GM19452 (cell line): ENCODE data around the gene ITGA7.

Source experiments
- ATAC-seq: cut with Tn5 transposase; IDR thresholded peaks from one replicate; pipeline ENCODE4 v1.9.1; 2021; ENCODE audit not compliant: unreplicated experiment

ITGA7 gene

DNA sequence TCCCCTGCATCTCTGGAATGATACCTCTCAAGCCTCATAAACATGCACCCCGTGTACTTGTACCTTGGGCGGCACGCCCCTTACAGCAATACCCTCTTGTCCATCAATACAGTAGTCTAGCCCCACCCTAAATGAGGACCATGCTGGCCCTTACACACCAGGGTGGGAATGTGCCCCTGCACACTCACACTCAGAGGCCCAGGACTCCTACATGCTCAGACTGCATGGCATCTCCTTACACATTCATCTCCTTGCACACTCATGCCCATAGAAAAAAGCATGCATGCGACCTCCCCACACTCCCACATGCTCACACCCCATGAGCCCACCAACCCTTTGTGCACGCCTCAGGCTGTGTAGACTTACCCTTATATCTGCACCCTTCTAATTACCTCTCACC lies 22.0 kb downstream of the ITGA7 start:
- no peak for ATAC-seq

DNA sequence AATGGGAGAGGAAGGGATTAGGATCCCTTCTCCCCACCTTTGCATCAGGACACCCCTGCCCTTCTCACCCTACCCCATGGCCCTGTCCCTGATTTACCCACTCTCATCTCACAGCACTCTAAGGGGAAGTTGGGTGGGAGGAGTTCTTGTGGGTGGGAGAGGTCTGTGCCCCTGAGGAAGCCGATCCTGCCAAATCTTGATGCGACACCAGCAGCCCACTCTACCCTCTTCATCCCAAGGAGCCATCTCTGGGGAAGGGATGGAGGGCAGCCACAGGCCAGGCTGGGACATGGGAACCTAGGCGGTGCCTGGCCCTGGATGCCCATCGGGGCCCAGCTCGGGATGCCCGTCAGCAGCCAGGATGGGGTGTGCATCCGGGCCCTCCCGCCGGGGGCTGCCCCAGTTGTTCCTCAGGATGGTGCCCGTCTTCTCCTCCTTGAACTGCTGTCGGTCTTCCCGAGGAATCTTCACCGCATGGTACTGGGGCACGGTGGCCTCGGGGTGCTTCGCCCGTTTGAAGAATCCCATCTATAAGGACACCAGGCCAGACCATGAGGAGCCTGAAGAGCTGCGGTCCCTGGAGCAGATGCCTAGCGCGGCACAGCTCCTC lies 22.8 kb downstream of the ITGA7 start:
- ATAC-seq: no peak

GRCh38 chr12:55683676-55684075 lies 24.0 kb downstream of the ITGA7 start:
- no peak for ATAC-seq

DNA sequence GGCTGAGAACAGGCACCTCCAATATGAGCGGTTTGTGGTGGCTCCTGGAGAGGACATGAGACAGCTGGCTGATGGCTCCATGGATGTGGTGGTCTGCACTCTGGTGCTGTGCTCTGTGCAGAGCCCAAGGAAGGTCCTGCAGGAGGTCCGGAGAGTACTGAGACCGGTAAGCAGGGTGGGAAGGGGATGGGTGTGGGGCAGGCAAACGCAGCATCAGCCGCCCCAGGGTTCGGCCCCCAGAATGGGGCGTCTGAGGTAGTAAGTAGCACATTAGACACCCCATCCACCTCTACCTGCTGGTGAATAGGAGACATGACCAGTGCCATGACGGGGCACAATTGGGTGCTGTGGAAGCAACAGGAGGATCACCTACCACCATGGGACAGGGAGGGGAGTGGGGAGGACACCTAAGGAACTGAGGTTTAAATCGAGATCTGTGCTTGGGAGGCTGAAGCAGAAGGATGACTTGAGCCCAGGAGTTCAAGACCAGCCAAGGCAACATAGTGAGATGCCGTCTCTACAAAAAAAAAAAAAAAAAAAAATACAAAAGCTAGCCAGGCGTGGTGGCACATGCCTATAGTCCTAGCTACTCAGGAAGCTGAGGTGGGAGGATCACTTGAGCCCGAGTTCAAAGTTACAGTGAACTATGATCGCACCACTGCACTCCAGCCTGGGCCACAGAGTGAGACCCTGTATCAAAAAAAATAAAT lies 25.5 kb downstream of the ITGA7 start:
- ATAC-seq: no peak

GRCh38 chr12:55681142-55682077 lies 26.3 kb downstream of the ITGA7 start:
- no peak for ATAC-seq

DNA sequence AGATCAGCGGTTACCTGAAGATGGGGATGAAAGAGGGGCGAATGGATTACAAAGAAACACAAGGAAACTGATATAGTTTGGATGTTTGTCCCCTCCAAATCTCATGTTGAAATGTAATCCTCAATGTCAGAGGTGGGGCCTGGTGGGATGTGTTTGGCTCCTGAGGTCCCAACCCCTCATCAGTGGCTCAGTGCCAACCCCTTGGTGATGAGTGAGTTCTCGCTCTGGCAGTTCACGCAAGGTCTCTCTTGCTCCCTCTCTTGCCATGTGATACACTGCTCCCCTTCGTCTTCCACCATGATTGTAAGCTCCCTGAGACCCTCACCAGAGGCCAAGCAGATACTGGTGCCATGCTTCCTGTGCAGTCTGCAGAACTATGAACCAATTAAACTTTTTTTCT lies 28.0 kb downstream of the ITGA7 start:
- no peak for ATAC-seq

DNA sequence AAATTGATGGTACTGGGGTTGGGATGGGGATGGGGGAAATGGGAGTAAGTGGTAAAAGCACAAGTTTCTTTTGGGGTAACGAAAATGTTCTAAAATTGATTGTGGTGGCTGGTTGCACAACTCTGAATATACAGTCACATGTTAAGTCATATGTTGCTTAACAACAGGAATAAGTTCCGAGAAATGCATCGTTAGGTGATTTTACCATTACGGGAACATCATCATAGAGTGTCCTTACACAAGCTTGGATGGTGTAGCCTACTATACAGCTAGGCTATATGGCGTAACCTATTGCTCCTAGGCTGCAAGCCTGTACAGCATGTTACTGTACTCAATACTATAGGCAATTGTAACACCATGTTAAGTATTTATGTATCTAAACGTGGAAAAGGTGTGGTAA lies 31.0 kb downstream of the ITGA7 start:
- no peak for ATAC-seq

GRCh38 chr12:55675666-55676065 lies 32.0 kb downstream of the ITGA7 start:
- no peak for ATAC-seq

- peak; percentile 97 for ATAC-seq
Observed at GRCh38 chr12:55673638-55674037, 34.1 kb downstream of the ITGA7 start.

GRCh38 chr12:55671746-55672145 lies 36.0 kb downstream of the ITGA7 start:
- no peak for ATAC-seq

GRCh38 chr12:55670276-55670675 lies 37.4 kb downstream of the ITGA7 start:
- ATAC-seq: no peak

- ATAC-seq: no peak
Observed at GRCh38 chr12:55666508-55666907, 41.2 kb downstream of the ITGA7 start.

DNA sequence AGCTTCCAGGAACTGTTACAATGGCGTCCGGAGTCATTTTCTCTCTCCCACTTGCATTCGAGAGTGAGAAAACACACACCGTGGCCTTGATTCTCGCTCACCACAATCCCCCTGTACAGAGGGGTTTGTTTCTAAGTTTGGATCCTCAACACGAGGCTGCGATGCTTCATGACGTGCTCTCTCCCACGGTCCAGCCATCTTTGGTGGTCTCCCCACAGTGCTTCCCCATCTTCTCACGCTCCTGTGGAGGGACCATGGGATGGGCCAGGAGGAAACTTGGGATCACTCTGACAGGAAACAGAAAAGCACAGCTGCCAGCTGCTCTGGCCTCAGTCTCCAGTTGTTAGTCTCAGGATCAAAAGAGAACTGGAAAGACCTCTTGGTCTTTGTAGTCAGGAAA lies 42.9 kb downstream of the ITGA7 start:
- ATAC-seq: no peak

DNA sequence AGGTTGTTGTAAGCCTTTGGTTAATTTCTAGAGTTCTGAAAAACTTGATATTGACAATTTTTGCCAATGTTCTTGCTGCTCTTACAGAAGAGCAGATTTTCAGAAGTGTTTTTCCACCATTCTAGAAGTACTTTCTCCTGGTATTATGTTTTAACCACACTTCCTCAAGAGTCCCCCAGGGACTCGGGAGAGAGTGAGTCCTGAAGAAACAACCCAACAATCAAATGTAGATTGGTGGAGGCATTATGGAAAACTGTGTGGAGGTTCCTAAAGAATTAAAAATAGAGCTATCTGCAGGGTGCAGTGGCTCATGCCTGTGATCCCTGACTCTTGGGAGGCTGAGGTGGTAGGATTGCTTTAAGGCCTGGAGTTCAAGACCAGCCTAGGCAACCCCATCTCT lies 44.3 kb downstream of the ITGA7 start:
- no peak for ATAC-seq

DNA sequence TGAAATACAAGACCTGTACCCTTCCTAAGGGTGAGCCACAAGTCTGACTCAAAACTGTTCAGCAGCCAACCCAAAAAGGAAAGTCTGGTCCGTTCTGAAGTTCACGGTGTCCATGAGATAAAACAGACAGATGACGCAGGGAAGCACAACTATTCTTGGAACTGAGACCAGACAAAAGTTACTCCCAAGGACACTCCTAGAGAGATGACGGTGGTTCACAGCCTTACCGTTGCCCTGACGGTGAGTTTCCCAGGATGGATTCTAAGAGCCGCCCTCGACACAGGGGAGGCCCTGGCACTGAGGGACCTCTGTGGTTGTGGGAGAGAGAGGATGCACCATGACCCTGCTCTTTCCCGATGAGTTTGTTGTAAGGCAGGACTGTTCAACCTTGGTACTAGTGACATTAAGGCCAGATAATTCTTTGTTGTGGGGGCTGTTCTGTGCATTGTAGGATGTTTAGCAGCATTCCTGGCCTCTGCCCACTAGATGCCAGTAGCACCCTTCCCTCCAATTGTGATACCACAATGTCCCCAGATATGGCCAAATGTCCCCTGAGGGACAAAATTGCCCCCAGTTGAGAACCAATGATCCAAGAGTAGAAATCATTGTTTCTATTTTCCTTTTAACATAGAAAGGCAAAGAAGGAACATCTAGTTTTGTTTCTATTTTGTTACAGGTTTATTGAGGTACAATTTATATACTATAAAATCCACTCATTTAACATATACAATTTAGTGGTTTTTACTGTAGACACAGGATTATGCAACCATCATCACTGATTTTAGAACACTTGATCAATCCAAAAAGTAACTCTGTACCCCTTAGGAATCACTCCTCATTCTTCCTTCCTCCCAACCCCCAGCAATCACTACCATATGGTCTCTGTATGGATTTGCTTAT lies 48.0 kb downstream of the ITGA7 start:
- ATAC-seq: no peak

- no peak for ATAC-seq
Observed at GRCh38 chr12:55658635-55659391, 48.9 kb downstream of the ITGA7 start.

DNA sequence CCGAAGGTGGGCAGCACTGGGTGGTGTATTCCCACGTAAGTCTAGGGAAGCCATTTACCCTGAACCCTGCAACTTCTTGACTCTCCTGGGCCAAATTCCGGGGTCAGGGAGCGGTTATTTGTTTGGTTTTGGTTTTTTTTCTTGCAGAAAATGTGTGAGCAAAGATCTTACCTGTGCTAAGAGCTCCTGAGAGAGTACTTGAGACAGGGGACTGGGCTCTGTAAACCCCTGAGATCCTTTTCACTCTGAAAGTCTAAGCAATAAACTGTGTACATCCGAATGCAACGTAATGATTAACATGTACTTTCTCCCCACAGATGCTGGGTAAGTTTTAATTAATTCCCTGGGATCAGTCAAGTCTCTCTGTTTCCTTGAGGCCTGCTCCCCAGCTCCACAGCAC lies 49.5 kb downstream of the ITGA7 start:
- no peak for ATAC-seq

DNA sequence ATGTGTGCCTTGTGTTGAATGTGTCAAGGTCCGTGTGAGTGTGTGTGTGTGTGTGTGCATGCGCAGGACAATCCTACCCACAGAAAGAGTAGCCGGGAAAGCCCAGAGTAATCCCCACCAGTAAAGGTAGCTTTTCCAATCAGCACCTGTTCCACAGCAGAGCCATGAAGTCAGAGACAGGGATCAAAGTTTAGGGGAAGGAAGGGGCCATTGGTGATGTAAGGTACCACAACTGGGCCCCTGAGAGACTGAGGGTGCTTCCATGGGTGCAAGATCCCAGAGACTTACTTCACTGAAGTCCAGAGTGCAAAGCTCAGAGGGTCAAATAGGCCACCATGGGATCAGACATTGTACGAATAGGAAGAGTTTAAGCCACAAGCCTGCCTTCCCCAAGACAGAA lies 50.5 kb downstream of the ITGA7 start:
- ATAC-seq: no peak

GRCh38 chr12:55654511-55655214 lies 53.0 kb downstream of the ITGA7 start:
- no peak for ATAC-seq

GRCh38 chr12:55653031-55653430 lies 54.7 kb downstream of the ITGA7 start:
- no peak for ATAC-seq
